ENCODE results near the gene POLA1.
A peak's percentile ranks its signal among the peaks of the same experiment; 100 is the strongest.

POLA1 gene

DNA sequence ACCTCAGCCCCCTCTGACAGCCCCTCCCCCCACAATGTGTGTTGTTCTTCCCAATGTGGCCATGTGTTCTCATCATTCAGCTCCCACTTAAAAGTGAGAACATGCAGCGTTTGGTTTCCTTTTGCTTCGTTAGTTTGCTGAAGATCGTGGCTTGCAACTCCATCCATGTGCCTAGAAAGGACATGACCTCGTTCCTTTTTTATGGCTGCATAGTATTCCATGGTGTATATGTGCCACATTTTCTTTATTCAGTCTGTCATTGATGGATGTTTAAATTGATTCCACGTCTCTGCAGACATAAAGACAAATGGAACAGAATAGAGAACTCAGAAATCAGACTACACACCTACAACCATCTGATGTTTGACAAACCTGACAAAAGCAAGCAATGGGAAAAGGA, 276.1 kb downstream of the POLA1 start:
- DNase-seq, result no peak

- no peak for DNase-seq
These were observed 285.4 kb downstream of the POLA1 start for GRCh38 chrX:24979081-24979480.

- no peak for DNase-seq
These were observed 287.3 kb downstream of the POLA1 start for GRCh38 chrX:24981030-24981429.

GRCh38 chrX:24982306-24982965, 288.7 kb downstream of the POLA1 start:
- DNase-seq, result no peak

DNA sequence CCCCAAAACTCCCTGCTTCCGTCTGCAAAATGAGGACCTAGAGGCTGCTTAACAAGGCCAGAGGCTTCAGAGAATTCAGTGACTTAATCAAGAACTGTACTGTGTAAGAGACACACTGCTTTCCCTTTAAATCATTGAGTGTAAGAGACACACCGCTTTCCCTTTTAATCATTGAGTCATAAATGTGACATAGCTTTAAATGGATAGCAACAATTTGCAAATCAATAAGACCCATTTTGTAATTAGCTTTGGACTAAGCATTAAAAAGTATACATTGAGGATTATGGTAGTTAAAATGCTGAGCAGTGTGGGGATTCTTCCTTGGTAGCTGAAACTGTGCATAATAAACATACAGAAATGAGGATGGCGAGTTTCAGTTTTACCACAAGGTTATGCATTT, 290.2 kb downstream of the POLA1 start:
- DNase-seq, result no peak

- no peak for DNase-seq
These were observed 291.4 kb downstream of the POLA1 start for GRCh38 chrX:24985120-24985519.

- no peak for DNase-seq
These were observed 294.0 kb downstream of the POLA1 start for GRCh38 chrX:24987731-24988130.

- DNase-seq, result no peak
These were observed 294.6 kb downstream of the POLA1 start for GRCh38 chrX:24988314-24988713.

- DNase-seq, result no peak
These were observed 296.8 kb downstream of the POLA1 start for GRCh38 chrX:24990535-24990934.

GRCh38 chrX:24993879-24994278, 300.2 kb downstream of the POLA1 start:
- no peak for DNase-seq

DNA sequence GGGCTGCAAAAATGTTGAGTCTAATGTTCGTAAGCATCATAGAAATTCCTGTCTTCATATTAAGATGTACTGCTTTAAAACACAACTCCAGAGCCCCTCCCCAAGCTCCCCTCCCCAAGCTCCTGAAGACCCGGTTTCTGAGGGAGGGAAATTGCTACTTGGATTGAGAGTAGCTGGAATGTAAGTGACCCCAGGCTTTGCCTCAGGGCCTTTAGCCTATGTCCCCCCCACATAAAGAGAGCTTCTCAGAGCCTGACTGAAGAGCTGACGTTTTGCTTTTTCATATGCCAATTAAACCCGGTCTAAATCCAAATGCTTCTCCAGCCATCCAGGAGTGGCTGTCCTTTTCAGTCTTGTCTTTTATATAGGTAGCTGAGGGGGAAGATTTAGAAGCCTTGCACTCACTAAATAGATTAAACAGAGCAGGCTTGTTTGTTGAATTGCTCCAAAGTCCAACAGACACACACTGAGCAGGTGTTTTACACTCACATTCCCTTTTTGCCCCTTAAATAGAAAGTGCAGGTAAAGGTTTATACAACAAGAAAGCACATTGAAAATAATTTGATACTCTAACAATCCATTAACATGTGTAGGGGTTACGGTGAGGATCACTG, 302.5 kb downstream of the POLA1 start:
- no peak for DNase-seq

GRCh38 chrX:24999511-24999910, 305.8 kb downstream of the POLA1 start:
- no peak for DNase-seq

GRCh38 chrX:25001808-25002660, 308.3 kb downstream of the POLA1 start:
- peak in 3 of 56 donors; percentile 8 to 37 (median 12) for DNase-seq

GRCh38 chrX:25002661-25003020, 308.9 kb downstream of the POLA1 start:
- DNase-seq, result no peak

GRCh38 chrX:25003066-25003849, 309.5 kb downstream of the POLA1 start:
- no peak for DNase-seq

DNA sequence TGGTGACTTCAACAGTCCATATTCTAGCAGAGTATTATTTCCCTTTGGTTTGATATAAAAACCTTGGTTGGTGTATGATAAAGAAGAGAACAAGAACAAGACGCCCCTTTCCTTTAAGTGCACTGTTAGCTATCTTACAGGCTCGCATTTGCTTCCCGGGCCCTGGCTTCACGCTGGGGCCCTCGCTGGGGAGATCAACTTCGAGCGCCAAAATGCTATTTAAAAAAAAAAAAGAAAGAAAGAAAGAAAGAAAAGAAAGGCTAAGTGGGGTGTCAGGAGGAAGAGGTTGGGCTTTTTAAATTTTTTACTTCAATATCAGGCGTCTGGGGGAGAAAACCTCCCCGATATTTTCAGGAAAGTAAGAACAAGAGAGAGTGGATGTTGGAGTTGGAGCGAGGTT, 310.3 kb downstream of the POLA1 start:
- no peak for DNase-seq

GRCh38 chrX:25004485-25005032, 310.8 kb downstream of the POLA1 start:
- DNase-seq, result peak in 1 of 56 donors; percentile 25

- no peak for DNase-seq
These were observed 311.3 kb downstream of the POLA1 start for GRCh38 chrX:25005034-25005381.

GRCh38 chrX:25005382-25006185, 311.9 kb downstream of the POLA1 start:
- DNase-seq, result peak in 6 of 56 donors; percentile 1 to 36 (median 5)

DNA sequence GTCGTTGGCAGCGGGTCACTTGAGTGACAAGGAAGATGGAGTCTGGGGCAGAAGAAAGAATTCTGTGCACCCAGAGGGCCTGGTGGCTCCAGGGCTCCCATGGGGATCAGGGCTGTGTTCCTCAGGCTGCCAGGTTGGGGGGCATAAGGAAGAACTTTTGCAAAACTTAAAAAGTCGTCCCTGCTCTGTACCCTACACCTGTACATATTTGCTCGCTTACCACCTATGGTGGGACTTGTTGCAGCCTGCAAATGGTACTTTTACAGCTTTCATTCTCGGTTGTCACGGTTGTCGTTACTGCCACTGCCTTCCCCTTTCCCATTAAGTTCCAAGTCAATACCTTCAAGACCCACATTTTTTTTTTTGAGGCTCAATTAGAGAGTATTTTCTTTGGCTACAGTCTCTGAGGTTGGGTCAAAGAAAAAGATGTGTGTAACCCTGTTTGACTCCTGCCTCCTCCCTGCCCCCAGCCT, 312.9 kb downstream of the POLA1 start:
- DNase-seq, result no peak
